Measurements from ENCODE around the gene TARS3.

Gene TARS3

DNA sequence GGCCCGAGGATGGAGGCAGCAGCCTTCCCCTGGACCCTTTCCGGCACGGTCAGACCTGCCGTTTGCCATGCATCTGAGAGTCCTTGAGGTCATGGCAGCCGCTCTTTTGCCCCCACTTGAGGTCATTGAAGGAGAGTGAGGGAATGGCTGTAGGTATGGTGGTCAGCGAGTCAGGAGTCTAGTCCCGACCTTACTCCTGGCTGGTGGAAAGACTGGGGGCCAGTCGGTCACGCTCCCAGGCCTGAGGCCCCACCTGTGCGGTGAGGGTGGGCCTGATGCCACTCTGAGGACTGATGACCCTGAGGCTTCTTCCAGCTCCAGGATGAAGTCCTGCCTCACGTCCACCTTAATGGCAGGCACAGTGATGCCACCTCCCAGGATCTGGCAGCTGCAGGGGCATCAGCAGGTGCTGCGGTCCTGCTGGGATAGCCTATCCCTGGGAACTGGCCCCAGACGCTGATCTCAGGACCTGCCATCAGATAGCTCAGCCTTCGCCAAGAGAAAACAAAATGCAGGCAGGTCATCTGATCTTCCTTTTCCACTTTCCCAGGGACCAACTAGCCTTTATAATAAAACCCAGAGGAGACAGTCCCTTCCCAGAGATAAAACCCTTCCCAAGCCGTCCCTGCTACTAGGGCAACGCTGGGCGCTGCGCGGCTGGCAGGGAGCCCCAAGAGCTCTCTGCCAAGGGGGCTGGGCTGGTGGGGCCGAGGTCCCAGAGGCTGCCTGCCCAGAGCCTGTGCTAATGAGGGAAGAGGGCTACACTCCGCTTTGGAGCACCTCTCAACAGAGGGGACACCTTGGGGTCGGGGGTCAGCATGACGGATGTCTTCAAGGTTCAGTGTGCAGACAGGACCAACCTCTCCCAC, 114.3 kb downstream of the TARS3 start:
- Histone ChIP-seq H3K4me3 (replicated peaks; ENCODE audit: insufficient read depth, low read length) (no peak overlapping the region), H3K27me3 (ENCODE audit: insufficient read depth, poor library complexity, severe bottlenecking) (no peaks in the 10 kb centered on the region), H3K27ac (replicated peaks) (no peak overlapping the region)
- TF ChIP-seq, protein P1, sequence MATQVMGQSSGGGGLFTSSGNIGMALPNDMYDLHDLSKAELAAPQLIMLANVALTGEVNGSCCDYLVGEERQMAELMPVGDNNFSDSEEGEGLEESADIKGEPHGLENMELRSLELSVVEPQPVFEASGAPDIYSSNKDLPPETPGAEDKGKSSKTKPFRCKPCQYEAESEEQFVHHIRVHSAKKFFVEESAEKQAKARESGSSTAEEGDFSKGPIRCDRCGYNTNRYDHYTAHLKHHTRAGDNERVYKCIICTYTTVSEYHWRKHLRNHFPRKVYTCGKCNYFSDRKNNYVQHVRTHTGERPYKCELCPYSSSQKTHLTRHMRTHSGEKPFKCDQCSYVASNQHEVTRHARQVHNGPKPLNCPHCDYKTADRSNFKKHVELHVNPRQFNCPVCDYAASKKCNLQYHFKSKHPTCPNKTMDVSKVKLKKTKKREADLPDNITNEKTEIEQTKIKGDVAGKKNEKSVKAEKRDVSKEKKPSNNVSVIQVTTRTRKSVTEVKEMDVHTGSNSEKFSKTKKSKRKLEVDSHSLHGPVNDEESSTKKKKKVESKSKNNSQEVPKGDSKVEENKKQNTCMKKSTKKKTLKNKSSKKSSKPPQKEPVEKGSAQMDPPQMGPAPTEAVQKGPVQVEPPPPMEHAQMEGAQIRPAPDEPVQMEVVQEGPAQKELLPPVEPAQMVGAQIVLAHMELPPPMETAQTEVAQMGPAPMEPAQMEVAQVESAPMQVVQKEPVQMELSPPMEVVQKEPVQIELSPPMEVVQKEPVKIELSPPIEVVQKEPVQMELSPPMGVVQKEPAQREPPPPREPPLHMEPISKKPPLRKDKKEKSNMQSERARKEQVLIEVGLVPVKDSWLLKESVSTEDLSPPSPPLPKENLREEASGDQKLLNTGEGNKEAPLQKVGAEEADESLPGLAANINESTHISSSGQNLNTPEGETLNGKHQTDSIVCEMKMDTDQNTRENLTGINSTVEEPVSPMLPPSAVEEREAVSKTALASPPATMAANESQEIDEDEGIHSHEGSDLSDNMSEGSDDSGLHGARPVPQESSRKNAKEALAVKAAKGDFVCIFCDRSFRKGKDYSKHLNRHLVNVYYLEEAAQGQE (IDR thresholded peaks at IDR 0.05; ENCODE audit: insufficient replicate concordance, low read depth): no peak
- no peak for TF ChIP-seq GABPA (IDR thresholded peaks at IDR 0.05; ENCODE audit: low read depth)
- no peak for TF ChIP-seq POLR2AphosphoS5 (IDR thresholded peaks at IDR 0.05; ENCODE audit: low read depth)
- TF ChIP-seq SPI1 (IDR thresholded peaks at IDR 0.05; ENCODE audit: borderline replicate concordance, low read depth): no peak
- TF ChIP-seq, protein P2, sequence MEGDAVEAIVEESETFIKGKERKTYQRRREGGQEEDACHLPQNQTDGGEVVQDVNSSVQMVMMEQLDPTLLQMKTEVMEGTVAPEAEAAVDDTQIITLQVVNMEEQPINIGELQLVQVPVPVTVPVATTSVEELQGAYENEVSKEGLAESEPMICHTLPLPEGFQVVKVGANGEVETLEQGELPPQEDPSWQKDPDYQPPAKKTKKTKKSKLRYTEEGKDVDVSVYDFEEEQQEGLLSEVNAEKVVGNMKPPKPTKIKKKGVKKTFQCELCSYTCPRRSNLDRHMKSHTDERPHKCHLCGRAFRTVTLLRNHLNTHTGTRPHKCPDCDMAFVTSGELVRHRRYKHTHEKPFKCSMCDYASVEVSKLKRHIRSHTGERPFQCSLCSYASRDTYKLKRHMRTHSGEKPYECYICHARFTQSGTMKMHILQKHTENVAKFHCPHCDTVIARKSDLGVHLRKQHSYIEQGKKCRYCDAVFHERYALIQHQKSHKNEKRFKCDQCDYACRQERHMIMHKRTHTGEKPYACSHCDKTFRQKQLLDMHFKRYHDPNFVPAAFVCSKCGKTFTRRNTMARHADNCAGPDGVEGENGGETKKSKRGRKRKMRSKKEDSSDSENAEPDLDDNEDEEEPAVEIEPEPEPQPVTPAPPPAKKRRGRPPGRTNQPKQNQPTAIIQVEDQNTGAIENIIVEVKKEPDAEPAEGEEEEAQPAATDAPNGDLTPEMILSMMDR (IDR thresholded peaks at IDR 0.05; ENCODE audit: insufficient read depth, low read length): no peak
- no peak for DNase-seq (ENCODE audit: low read depth in 1 of 2, low spot score in 1 of 2)

DNA sequence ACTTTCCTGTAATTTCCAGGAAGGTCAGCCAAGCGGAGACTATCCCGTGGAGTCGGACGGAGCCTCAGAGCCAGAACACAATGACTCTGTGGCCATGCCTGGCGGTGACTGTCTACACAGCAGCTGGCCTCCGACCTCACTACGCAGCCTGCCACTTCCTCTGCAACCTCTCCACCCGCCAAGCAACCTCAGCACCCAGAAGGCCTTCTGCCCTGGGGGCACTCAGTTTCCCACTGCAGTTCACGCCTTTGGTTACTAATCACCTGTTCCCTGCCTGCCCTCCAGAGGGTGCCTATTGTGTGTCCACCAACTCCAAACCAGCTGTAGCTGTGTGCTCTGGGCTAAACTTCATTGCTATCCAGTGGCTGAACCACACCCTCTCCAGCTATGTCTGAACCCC, 116.1 kb downstream of the TARS3 start:
- Histone ChIP-seq H3K4me3 (replicated peaks; ENCODE audit: insufficient read depth, low read length) (no peak overlapping the region), H3K27me3 (ENCODE audit: insufficient read depth, poor library complexity, severe bottlenecking) (no peaks in the 10 kb centered on the region), H3K27ac (replicated peaks) (no peak overlapping the region)
- no peak for TF ChIP-seq GABPA (IDR thresholded peaks at IDR 0.05; ENCODE audit: low read depth)
- TF ChIP-seq, protein P1 (IDR thresholded peaks at IDR 0.05; ENCODE audit: insufficient replicate concordance, low read depth): no peak
- TF ChIP-seq POLR2AphosphoS5 (IDR thresholded peaks at IDR 0.05; ENCODE audit: low read depth): no peak
- TF ChIP-seq, protein P2 (IDR thresholded peaks at IDR 0.05; ENCODE audit: insufficient read depth, low read length): no peak
- no peak for TF ChIP-seq SPI1 (IDR thresholded peaks at IDR 0.05; ENCODE audit: borderline replicate concordance, low read depth)
- no peak for DNase-seq (ENCODE audit: low read depth in 1 of 2, low spot score in 1 of 2)

DNA sequence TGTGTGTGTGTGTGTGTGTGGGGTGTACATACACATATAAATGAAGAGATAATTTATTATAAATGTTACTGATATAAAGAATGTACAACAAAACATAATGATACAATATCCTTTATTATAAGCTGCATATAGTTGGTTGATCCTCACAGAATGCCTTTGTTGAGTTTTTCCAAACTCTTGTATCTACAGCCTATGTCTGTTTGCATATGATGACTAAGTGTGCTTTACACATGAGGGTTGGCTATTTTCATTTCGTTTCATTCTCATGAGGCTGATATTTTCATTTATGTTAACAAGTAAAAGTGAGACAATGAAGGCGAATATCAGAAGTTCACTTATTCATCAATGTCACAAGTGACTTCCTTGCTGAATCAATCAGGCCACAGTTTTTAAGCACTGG, 117.2 kb downstream of the TARS3 start:
- TF ChIP-seq POLR2AphosphoS5 (IDR thresholded peaks at IDR 0.05; ENCODE audit: low read depth) (no peak), SPI1 (IDR thresholded peaks at IDR 0.05; ENCODE audit: borderline replicate concordance, low read depth) (no peak), GABPA (IDR thresholded peaks at IDR 0.05; ENCODE audit: low read depth) (no peak)
- TF ChIP-seq, protein P2 (IDR thresholded peaks at IDR 0.05; ENCODE audit: insufficient read depth, low read length): no peak
- TF ChIP-seq, protein P1 (IDR thresholded peaks at IDR 0.05; ENCODE audit: insufficient replicate concordance, low read depth): no peak

More for the DNA sequence above, 117.2 kb downstream of the TARS3 start:
- no peak for DNase-seq (ENCODE audit: low read depth in 1 of 2, low spot score in 1 of 2)
- H3K27ac ChIP-seq (replicated peaks): no peak overlapping the region
- no peaks in the 10 kb centered on the region for H3K27me3 ChIP-seq (ENCODE audit: insufficient read depth, poor library complexity, severe bottlenecking)
- H3K4me3 ChIP-seq (replicated peaks; ENCODE audit: insufficient read depth, low read length): no peak overlapping the region

Data from HL-60 (cell line).